NOMO-1 treated with dmso at 0.1 percent for 144 hours (cell line): Measurements from ENCODE around the gene PAEP.

Source experiments
- DNase-seq: peaks from one replicate; lab custom pipeline; 2025; ENCODE audit not compliant: unreplicated experiment; lab: John Stamatoyannopoulos, UW

Gene PAEP

DNA sequence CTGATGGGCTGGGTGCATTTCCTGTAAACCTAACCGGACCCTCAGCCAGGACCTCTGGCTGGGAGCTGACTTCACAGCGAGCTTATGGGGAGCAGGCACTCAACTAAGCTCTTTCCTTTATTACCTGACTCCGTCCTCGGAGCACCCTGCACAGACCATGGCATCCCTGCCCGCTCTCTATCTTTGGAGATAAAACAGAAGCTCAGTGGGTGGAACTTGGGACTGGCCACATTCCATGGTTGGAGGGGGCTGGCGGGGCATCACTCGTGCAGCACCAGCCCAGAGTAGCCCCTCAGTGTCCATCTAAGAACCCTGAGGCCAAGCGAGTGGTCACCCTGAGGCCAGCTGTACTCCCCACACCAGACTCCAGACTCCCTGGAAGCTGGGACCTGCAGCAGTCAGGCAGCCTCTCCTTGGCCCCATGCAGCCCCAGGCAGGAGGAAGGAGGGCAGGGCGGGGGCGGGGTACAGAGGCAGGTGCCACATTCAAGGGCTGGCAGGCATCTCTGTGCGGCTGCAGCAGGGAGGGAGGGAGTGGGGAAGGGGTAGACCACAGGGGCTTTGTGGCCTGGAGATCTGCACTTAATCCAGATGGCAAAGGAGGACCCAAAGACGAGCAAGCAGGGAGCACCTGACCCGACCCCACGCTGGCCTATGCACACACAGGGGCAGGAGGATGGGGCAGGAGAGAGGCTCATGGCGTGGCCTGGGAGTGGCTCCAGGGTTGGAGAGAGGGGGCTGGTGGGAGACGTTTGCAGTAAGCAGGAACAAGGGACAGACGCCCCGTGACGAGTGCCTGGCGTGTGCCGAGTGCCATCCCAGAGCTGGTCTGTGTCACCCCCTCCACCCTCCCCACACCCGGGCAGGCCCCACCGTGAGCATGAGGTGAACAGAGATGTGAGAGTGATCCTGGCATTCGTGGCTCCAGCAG is 51.7 kb downstream of the PAEP start:
- no peak for DNase-seq

GRCh38 chr9:135613946-135614805 is 52.6 kb downstream of the PAEP start:
- DNase-seq: no peak

GRCh38 chr9:135614821-135615665 is 53.5 kb downstream of the PAEP start:
- no peak for DNase-seq

DNA sequence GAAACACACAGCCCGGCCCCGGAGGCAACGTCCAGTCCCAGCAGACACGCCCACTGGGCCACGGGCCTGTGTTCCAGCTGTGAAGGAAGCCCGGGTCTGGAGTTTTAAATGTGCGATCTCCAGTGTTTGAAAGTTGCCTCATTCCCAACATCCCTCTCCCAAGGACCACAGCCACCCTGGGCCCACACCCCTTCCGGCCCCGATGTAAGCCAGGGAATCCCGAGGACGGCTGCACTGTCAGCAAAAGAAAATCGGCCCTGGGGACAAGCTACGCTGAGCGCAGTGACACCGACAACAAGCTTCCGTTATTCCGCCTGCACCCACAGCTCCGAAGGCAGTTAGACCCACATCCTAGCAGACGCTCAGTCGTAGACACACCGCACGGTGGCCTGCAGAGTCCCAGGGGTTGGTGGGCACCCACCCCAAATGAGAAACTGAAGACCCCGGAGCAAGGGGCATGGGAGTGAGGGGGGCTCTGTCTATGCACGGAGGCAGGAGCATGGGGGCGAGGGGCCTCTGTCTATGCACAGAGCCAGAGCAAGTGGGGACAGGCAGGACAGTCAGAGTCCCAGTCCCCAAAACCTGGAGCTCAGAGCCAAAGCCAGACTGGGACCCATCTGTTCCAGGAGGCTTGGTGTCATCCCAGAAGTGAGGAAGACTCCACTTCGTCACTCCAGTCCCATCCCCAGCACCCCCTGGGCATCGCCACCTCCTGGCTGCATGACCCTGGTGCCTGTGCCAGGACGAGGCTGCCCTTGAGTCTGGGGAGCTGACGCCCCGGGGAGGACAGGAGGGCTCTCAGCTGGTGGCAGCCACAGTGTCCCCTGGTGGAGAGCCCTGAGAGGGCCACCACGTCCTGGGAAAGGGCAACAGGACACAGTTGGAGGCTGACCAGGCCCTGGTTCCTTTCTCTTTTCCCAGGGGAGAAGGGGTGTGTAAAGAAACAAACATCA is 54.4 kb downstream of the PAEP start:
- DNase-seq: no peak
